HepG2 (cell line): ENCODE measurements around the gene SQSTM1. TPM values are rescaled to one million over a fixed set of nuclear protein-coding genes. Genes with fewer than 3 reads are reported as not detected.

ENCODE experiments used
- ATAC-seq: fragments of 200-7000 bp; cut with Tn5 transposase; 3 replicates; pipeline ENCODE4 v1.9.1; 2020; ENCODE audit warnings: mild to moderate bottlenecking, moderate library complexity
- BruUV-seq: library from RNA; stranded (reverse); fragments of 400-500 nt; replicated peaks from 2 replicates; lab custom pipeline; 2021; lab: Mats Ljungman, UMichigan
- CTCF ChIA-PET: fragments of 300-600 bp; formaldehyde crosslinking; extraction: SDS; loops from one replicate; lab custom pipeline; 2021; ENCODE audit warnings: low total read pairs, inconsistent platforms, low intra/inter-chr PET ratio; lab: Yijun Ruan, JAX
- POLR2A ChIA-PET: fragments of 350-600 bp; sonication (Branson Sonifier 250); formaldehyde crosslinking; loops from one replicate; lab custom pipeline; 2020; ENCODE audit warnings: antibody characterized with exemption, inconsistent platforms; lab: Yijun Ruan, JAX
- DNase-seq: peaks from one replicate; pipeline ENCODE4 v3.0.0-alpha.2; 2015; ENCODE audit warnings: low spot score
- FAIRE-seq: peaks from 3 replicates; lab custom pipeline; 2011; peaks lifted over from hg19 to GRCh38; lab: Jason Lieb, UNC
- H2AFZ ChIP-seq: one replicate; pipeline ENCODE4 v1.6.1; 2011; ENCODE audit warnings: low read length, inconsistent platforms
- H3K27ac ChIP-seq: fragments of 300-600 bp; 3 replicates; pipeline ENCODE4 v1.8.0; 2011; ENCODE audit warnings: mixed run types, mild to moderate bottlenecking, mixed read lengths, low read length, inconsistent platforms; ENCODE audit not compliant: insufficient read depth; ENCODE audit errors: extremely low read length
- H3K27me3 ChIP-seq, 2 experiments: fragments of 200-600 bp in 1 of 2; 2 replicates in 1 of 2; 3 replicates in 1 of 2; pipeline versions ENCODE4 v1.6.0 to v1.8.0; 2011; ENCODE audit warnings: low read length in 2 of 2, mild to moderate bottlenecking in 2 of 2, moderate library complexity in 2 of 2, inconsistent platforms in 1 of 2; ENCODE audit not compliant: insufficient read depth in 2 of 2, control insufficient read depth in 1 of 2
- H3K36me3 ChIP-seq, 2 experiments: fragments of 200-600 bp in 1 of 2; replicated peaks in 1 of 2; 2 replicates in 1 of 2; 3 replicates in 1 of 2; pipeline versions ENCODE4 v1.5.1 to v1.8.0; 2011; ENCODE audit warnings: low read length in 2 of 2, inconsistent platforms in 1 of 2; ENCODE audit not compliant: insufficient read depth in 2 of 2, control insufficient read depth in 1 of 2
- H3K4me1 ChIP-seq: 2 replicates; pipeline ENCODE4 v1.5.1; 2012; ENCODE audit warnings: low read length, inconsistent platforms; ENCODE audit not compliant: insufficient read depth
- H3K4me2 ChIP-seq: 2 replicates; pipeline ENCODE4 v1.6.0; 2011; ENCODE audit warnings: low read depth, low read length, inconsistent platforms
- H3K4me3 ChIP-seq, 3 experiments: fragments of 200-600 bp in 1 of 3; sonication (generic), shearing (Covaris generic) in 1 of 3; replicated peaks in 1 of 3; 2 replicates each; pipeline ENCODE4 v1.5.1; 2011 to 2016; ENCODE audit warnings: low read length in 3 of 3, inconsistent platforms in 2 of 3, low read depth in 2 of 3, mild to moderate bottlenecking in 2 of 3, control low read depth in 1 of 3, mixed read lengths in 1 of 3; ENCODE audit not compliant: insufficient read depth in 1 of 3
- H3K79me2 ChIP-seq: one replicate; pipeline ENCODE4 v1.6.1; 2011; ENCODE audit warnings: low read length, inconsistent platforms; ENCODE audit not compliant: insufficient read depth
- H3K9ac ChIP-seq: 2 replicates; pipeline ENCODE4 v1.6.0; 2011; ENCODE audit warnings: mild to moderate bottlenecking, low read depth, low read length, inconsistent platforms; ENCODE audit not compliant: insufficient read depth
- H3K9me3 ChIP-seq: 2 replicates; pipeline ENCODE4 v1.5.1; 2012; ENCODE audit warnings: mild to moderate bottlenecking, low read length
- H4K20me1 ChIP-seq: 2 replicates; pipeline ENCODE4 v1.6.0; 2011; ENCODE audit warnings: inconsistent platforms, mild to moderate bottlenecking, low read length, moderate library complexity; ENCODE audit not compliant: insufficient read depth
- AGO2 ChIP-seq: fragments of 200-400 bp; formaldehyde crosslinking; optimal IDR thresholded peaks from 2 replicates; pipeline ENCODE3; 2017; ENCODE audit warnings: mild to moderate bottlenecking, low read depth, low read length, moderate library complexity
- FOXJ3 ChIP-seq: sonication (generic); formaldehyde crosslinking; IDR thresholded peaks from 2 replicates; pipeline ENCODE4 v1.4.0; 2020; ENCODE audit warnings: missing genetic modification reagents, mild to moderate bottlenecking, borderline replicate concordance
- FOXP1 ChIP-seq, 2 experiments: fragments of 450-650 bp in 1 of 2; IDR thresholded peaks; 2 replicates each; pipeline ENCODE4 v1.6.1; 2017 to 2018; ENCODE audit warnings: antibody characterized with exemption in 1 of 2
- JUNB ChIP-seq: sonication (generic); formaldehyde crosslinking; IDR thresholded peaks from 2 replicates; pipeline ENCODE4 v1.8.0; 2022; ENCODE audit warnings: missing genetic modification reagents, mild to moderate bottlenecking, borderline replicate concordance
- KMT2A ChIP-seq: sonication (generic); formaldehyde crosslinking; IDR thresholded peaks from 2 replicates; pipeline ENCODE4 v1.4.0; 2020; ENCODE audit warnings: missing genetic modification reagents
- NFE2L1 ChIP-seq: sonication (generic); formaldehyde crosslinking; IDR thresholded peaks from 2 replicates; pipeline ENCODE4 v1.4.0; 2020; ENCODE audit warnings: missing genetic modification reagents, mild to moderate bottlenecking, borderline replicate concordance
- NFKBIZ ChIP-seq: IDR thresholded peaks from 2 replicates; pipeline ENCODE4 v1.6.1; 2018; ENCODE audit warnings: missing genetic modification reagents, missing compliant biosample characterization
- PITX1 ChIP-seq: sonication (generic); formaldehyde crosslinking; IDR thresholded peaks from 2 replicates; pipeline ENCODE4 v1.5.1; 2020; ENCODE audit warnings: mild to moderate bottlenecking, missing genetic modification reagents
- POLR2A ChIP-seq, 2 experiments: IDR thresholded peaks; 2 replicates each; pipeline ENCODE4 v1.6.1; 2011; ENCODE audit warnings: low read depth in 2 of 2, low read length in 2 of 2, mild to moderate bottlenecking in 1 of 2, moderate library complexity in 1 of 2; ENCODE audit not compliant: insufficient read depth in 1 of 2
- POLR2G ChIP-seq: fragments of 200-400 bp; formaldehyde crosslinking; IDR thresholded peaks from 2 replicates; pipeline ENCODE4 v1.6.1; 2018; ENCODE audit warnings: mild to moderate bottlenecking, low read depth, low read length, moderate library complexity
- RBFOX2 ChIP-seq: fragments of 200-400 bp; formaldehyde crosslinking; IDR thresholded peaks from 2 replicates; pipeline ENCODE4 v1.6.1; 2017; ENCODE audit warnings: low read depth, mild to moderate bottlenecking, low read length
- SIN3B ChIP-seq: fragments of 150-350 bp; IDR thresholded peaks from 2 replicates; pipeline ENCODE4 v1.6.1; 2014; ENCODE audit warnings: low read length
- TAF15 ChIP-seq: fragments of 200-400 bp; formaldehyde crosslinking; IDR thresholded peaks from one replicate; pipeline ENCODE4 v1.6.1; 2018; ENCODE audit warnings: mild to moderate bottlenecking, low read depth, low read length; ENCODE audit not compliant: poor library complexity, severe bottlenecking
- ZNF256 ChIP-seq: sonication (generic); formaldehyde crosslinking; conservative IDR thresholded peaks from 2 replicates; pipeline ENCODE4 v1.4.0; 2020; ENCODE audit warnings: missing genetic modification reagents
- WGBS: methylation state at CpG from one replicate; pipeline ENCODE4 v1.1.6; 2017; ENCODE audit warnings: low lambda C conversion rate; 5-methylcytosine and 5-hydroxymethylcytosine counted together
- in situ Hi-C: cut with HindIII; loops from 2 replicates; pipeline ENCODE4 v1.10.0; 2017; ENCODE audit warnings: low pct_unique_long_range_greater_than_20kb; ENCODE audit not compliant: extremely low pct_ligation_motif_present
- intact Hi-C: fragments of 100-400 bp; cut with micrococcal nuclease; formaldehyde crosslinking; loops from one replicate; pipeline ENCODE4 v1.10.0; 2022; ENCODE audit not compliant: unreplicated experiment
- polyA plus RNA-seq, 8 experiments: library from polyadenylated mRNA; depleted of rRNA in 3 of 8; stranded (reverse) in 7 of 8; unstranded in 1 of 8; fragments of >200 nt; fragmentation: Illumina TruSeq in 4 of 8; extraction: Trizol in 4 of 8; gene quantifications; 2 replicates each; pipeline versions ENCODE4 v1.2.1 to v1.2.3, GENCODE V29; 2011 to 2016; ENCODE audit warnings: low read depth in 4 of 8, missing spikeins in 1 of 8, mixed read lengths in 1 of 8; ENCODE audit not compliant: insufficient read depth in 1 of 8
- total RNA-seq, 5 experiments: library from RNA; depleted of rRNA; stranded (reverse); fragments of >200 nt; fragmentation: Illumina TruSeq; extraction: Trizol; gene quantifications; 2 replicates each; pipeline ENCODE4 v1.2.3, GENCODE V29; 2016; ENCODE audit warnings: low read depth in 1 of 5
- TF ChIP-seq, protein P1 (sequence below): sonication (generic); formaldehyde crosslinking; IDR thresholded peaks from 2 replicates; pipeline ENCODE4 v1.8.1; 2023; ENCODE audit warnings: missing genetic modification reagents, inconsistent platforms, borderline replicate concordance
- TF ChIP-seq, protein P2 (sequence below): sonication (generic); formaldehyde crosslinking; IDR thresholded peaks from 2 replicates; pipeline ENCODE4 v1.4.0; 2020; ENCODE audit warnings: mild to moderate bottlenecking, missing genetic modification reagents

Gene SQSTM1
- total and polyA plus RNA-seq, 2 of the 13 experiments (the other 11 are each of a cell fraction or from before 2014, with no cell fraction given): 90.9 to 160 TPM

DNA sequence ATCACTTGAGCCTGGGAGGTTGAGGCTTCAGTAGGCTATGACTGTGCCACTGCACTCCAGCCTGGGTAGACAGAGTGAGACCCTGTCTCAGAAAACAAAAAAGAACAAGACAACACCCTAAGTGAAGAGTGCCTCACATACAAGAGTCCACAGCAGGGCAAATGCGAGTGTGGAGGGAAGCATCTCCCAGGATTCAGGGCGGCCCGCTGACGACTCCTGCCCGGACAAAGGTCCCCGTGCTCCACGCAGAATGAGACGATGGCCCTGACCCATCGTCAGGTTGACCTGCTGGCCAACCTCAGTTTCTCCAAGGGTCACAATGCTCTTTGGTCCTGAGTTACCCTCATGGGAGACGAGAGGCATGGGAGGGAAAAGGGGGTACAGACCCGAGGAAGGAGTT lies 19.6 kb downstream of the SQSTM1 start:
- Histone ChIP-seq H3K4me2 (no peak overlapping the region), H2AFZ (no peak overlapping the region), H3K4me3 (no peak overlapping the region), H3K79me2 (no peaks in the 10 kb centered on the region), H3K9me3 (no peaks in the 10 kb centered on the region; the same call in 1 of the 2 replicates), H4K20me1 (peaks cover 9% of the 10 kb centered on the region; the same call in 1 of the 2 replicates), H3K9ac (no peak overlapping the region), H3K36me3 (peaks cover 14 to 35% of the 10 kb centered on the region in 2 experiments; a peak in 3 of 5 replicates), H3K4me1 (peaks cover 7% of the 10 kb centered on the region; the same call in 1 of the 2 replicates)
- intact Hi-C loops (no loop called here), in situ Hi-C loops (no loop called here)
- BruUV-seq: no TSS peak
- 96% methylated on average over 11 of the region's 11 CpGs for WGBS
- POLR2A ChIA-PET: interaction anchor here (0.7 to 4.3 kb wide), 3 partner anchors 12 to 21 kb away, joined by 3 to 19 read pairs (median 4); partner anchors contain the start of gene SQSTM1
- peak; percentile 0; the same call in 2 of the 3 replicates for ATAC-seq
- DNase-seq: no peak
- TF ChIP-seq POLR2G (peak; percentile 24; the same call in 1 of the 2 replicates), TAF15 (no peak)
- TF ChIP-seq, all 625 proteins: peak for 1
- no peak for FAIRE-seq
- Histone ChIP-seq H3K27me3 (no peaks in the 10 kb centered on the region), H3K27ac (no peak overlapping the region)
- CTCF ChIA-PET: no interaction called here

DNA sequence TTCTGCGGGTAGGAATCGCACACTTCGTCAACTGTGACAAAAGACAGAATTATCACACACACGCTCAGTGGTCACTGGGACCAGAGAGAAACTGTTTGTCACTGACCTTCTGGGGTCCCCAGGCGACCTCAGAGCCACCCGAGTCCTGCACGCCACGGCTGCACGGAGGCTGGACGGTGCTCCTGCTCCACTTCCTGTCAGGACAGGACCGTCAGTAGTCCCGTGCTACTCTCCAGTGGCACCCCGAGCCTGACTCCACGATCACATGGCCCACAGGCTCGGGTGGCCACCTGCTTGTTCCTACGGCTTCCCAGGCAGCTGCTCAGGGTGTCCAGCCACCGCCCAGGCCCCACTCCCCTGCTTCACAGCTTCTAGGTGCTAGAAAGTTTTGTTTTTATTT lies 20.1 kb downstream of the SQSTM1 start:
- DNase-seq (no peak), FAIRE-seq (no peak), ATAC-seq (peak; percentile 8)
- CTCF ChIA-PET: no interaction called here
- H2AFZ ChIP-seq: no peak overlapping the region
- peaks cover 7% of the 10 kb centered on the region; the same call in 1 of the 2 replicates for H3K4me1 ChIP-seq
- no peaks in the 10 kb centered on the region for H3K27me3 ChIP-seq
- BruUV-seq: no TSS peak
- intact Hi-C loops (no loop called here), in situ Hi-C loops (no loop called here)
- POLR2A ChIA-PET: interaction anchor here (1.5 kb wide), 1 partner anchor 15 kb away, joined by 3 read pairs; no protein-coding TSS in a partner anchor
- peaks cover 14 to 38% of the 10 kb centered on the region in 2 experiments; a peak in 3 of 5 replicates for H3K36me3 ChIP-seq
- no peak overlapping the region for H3K27ac ChIP-seq
- no peak overlapping the region for H3K4me2 ChIP-seq
- H3K4me3 ChIP-seq: no peak overlapping the region
- H3K9ac ChIP-seq: no peak overlapping the region
- WGBS: 97% methylated on average over 13 of the region's 17 CpGs
- peaks cover 9% of the 10 kb centered on the region; the same call in 1 of the 2 replicates for H4K20me1 ChIP-seq
- no peaks in the 10 kb centered on the region; the same call in 1 of the 2 replicates for H3K9me3 ChIP-seq
- H3K79me2 ChIP-seq: no peaks in the 10 kb centered on the region
- TF ChIP-seq AGO2 (peak; percentile 87), SIN3B (no peak), JUNB (CRISPR knock-in tag) (no peak), TAF15 (no peak), FOXJ3 (no peak), FOXP1 (IDR thresholded peaks at IDR 0.05) (no peak), FOXP1 (CRISPR knock-in tag; IDR thresholded peaks at IDR 0.05) (no peak), ZNF256 (no peak), POLR2G (peak; percentile 20; the same call in 1 of the 2 replicates), KMT2A (CRISPR knock-in tag) (no peak), POLR2A (IDR thresholded peaks at IDR 0.05; ENCODE audit: insufficient read depth in 1 of 2, low read depth in 2 of 2, low read length in 2 of 2) (peak in 1 of 2 experiments; percentile 28; a peak in 2 of 4 replicates), NFE2L1 (CRISPR knock-in tag) (no peak), RBFOX2 (peak; percentile 55; the same call in 1 of the 2 replicates), PITX1 (CRISPR knock-in tag) (no peak), NFKBIZ (CRISPR knock-in tag) (no peak)
- TF ChIP-seq, protein P1, sequence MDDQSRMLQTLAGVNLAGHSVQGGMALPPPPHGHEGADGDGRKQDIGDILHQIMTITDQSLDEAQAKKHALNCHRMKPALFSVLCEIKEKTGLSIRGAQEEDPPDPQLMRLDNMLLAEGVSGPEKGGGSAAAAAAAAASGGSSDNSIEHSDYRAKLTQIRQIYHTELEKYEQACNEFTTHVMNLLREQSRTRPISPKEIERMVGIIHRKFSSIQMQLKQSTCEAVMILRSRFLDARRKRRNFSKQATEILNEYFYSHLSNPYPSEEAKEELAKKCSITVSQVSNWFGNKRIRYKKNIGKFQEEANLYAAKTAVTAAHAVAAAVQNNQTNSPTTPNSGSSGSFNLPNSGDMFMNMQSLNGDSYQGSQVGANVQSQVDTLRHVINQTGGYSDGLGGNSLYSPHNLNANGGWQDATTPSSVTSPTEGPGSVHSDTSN (CRISPR knock-in tag): no peak
- TF ChIP-seq, protein P2, sequence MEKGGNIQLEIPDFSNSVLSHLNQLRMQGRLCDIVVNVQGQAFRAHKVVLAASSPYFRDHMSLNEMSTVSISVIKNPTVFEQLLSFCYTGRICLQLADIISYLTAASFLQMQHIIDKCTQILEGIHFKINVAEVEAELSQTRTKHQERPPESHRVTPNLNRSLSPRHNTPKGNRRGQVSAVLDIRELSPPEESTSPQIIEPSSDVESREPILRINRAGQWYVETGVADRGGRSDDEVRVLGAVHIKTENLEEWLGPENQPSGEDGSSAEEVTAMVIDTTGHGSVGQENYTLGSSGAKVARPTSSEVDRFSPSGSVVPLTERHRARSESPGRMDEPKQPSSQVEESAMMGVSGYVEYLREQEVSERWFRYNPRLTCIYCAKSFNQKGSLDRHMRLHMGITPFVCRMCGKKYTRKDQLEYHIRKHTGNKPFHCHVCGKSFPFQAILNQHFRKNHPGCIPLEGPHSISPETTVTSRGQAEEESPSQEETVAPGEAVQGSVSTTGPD (CRISPR knock-in tag): no peak
